ENCODE results near the gene GSTP1.
"Not testable (repeated sequence)": the region's sequence is repeated elsewhere in the genome, so short reads cannot be mapped to it uniquely, and the experiment has no call there.

Gene GSTP1

DNA sequence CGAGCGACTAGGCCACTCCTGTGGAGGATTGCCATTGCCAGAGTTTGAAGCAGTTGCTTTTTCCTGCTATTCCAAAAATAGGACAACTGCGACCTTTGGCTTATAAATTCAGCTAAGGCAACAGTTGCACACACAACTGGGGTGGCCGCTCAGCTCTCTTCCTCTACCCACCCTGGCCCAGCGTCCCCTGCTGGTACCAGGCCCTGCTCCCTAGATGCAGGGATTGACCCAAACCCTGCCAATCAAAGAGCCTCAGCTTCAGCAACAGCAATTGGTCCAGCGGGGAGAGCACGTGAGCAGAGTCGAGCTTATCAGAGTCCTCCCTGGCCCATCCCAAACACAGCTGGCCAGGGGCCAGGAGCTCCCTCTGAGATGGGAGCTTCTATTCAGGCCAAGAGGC lies 38.3 kb upstream of the GSTP1 start:
- Histone ChIP-seq H3K36me3 (no peaks in the 10 kb centered on the region), H3K9me3 (no peaks in the 10 kb centered on the region), H3K27me3 (no peaks in the 10 kb centered on the region), H3K4me1 (no peaks in the 10 kb centered on the region), H3K4me3 (ENCODE audit: low read depth, low read length) (no peak overlapping the region)
- peak; percentile 67 for DNase-seq
- TF ChIP-seq, protein P1, sequence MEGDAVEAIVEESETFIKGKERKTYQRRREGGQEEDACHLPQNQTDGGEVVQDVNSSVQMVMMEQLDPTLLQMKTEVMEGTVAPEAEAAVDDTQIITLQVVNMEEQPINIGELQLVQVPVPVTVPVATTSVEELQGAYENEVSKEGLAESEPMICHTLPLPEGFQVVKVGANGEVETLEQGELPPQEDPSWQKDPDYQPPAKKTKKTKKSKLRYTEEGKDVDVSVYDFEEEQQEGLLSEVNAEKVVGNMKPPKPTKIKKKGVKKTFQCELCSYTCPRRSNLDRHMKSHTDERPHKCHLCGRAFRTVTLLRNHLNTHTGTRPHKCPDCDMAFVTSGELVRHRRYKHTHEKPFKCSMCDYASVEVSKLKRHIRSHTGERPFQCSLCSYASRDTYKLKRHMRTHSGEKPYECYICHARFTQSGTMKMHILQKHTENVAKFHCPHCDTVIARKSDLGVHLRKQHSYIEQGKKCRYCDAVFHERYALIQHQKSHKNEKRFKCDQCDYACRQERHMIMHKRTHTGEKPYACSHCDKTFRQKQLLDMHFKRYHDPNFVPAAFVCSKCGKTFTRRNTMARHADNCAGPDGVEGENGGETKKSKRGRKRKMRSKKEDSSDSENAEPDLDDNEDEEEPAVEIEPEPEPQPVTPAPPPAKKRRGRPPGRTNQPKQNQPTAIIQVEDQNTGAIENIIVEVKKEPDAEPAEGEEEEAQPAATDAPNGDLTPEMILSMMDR (IDR thresholded peaks at IDR 0.05; ENCODE audit: low read depth, low read length): peak; percentile 29

DNA sequence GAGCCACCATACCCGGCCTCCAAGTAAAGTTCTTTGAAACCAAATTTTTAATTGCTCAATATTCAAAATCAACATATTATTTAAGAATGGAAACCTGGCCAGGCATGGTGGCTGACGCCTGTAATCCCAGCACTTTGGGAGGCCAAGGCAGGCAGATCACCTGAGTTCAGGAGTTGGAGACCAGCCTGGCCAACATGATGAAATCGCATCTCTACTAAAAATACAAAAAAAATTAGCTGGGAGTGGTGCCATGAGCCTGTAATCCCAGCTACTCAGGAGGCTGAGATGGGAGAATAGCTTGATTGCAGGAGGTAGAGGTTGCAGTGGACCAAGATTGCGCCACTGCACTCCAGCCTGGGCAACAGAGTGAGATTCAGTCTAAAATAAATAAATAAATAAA lies 35.5 kb upstream of the GSTP1 start:
- not testable (repeated sequence) for DNase-seq; H3K4me3 ChIP-seq (ENCODE audit: low read depth, low read length); H3K36me3 ChIP-seq; H3K27me3 ChIP-seq; H3K4me1 ChIP-seq; H3K9me3 ChIP-seq

DNA sequence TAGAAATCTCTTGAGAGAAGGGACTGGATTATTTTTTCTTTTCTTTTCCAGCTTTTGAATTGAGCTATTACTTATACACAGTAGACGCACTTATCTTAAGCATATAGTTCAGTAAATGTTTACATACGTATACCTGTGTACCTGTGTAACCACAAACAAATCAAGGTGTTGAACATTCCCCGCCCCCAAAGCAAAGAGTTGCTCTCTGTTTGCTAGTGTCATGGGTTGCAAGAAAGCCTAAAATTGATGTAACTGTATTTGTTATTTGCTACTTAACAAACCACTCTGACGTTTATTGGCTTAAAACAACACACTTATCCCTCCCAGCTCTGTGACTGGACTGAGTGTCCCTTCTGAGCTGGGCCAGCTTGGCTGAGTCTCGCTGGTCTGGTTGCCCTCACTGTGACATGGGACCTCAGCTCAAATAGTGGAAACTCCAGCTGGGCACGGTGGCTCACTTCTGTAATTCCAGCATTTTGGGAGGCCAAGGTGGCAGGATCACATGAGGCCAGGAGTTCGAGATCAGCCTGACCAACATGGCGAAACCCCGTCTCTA lies 35.0 kb upstream of the GSTP1 start:
- no peak for DNase-seq
- no peaks in the 10 kb centered on the region for H3K36me3 ChIP-seq
- no peaks in the 10 kb centered on the region for H3K4me1 ChIP-seq
- TF ChIP-seq, protein P1 (IDR thresholded peaks at IDR 0.05; ENCODE audit: low read depth, low read length): no peak
- no peaks in the 10 kb centered on the region for H3K27me3 ChIP-seq
- no peaks in the 10 kb centered on the region for H3K9me3 ChIP-seq
- H3K4me3 ChIP-seq (ENCODE audit: low read depth, low read length): no peak overlapping the region

DNA sequence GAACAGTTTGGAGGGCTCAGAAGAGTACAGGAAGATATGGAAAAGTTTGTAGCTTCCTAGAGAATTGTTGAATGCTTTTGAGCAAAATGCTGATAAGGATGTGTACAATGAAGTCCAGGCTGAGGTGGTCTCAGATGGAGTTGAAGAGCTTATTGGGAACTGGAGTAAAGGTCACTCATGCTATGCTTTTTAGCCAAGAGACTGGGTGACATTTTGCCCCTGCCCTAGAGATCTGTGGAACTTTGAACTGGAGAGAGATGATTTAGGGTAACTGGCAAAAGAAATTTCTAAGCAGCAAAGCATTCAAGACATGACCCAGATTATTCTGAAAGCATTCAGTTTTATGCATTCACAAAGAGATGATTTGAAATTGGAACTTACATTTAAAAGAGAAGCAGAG lies 32.5 kb upstream of the GSTP1 start:
- H3K36me3 ChIP-seq: no peaks in the 10 kb centered on the region
- TF ChIP-seq, protein P1 (IDR thresholded peaks at IDR 0.05; ENCODE audit: low read depth, low read length): no peak
- H3K9me3 ChIP-seq: no peaks in the 10 kb centered on the region
- H3K27me3 ChIP-seq: no peaks in the 10 kb centered on the region
- H3K4me3 ChIP-seq (ENCODE audit: low read depth, low read length): no peak overlapping the region
- no peak for DNase-seq
- H3K4me1 ChIP-seq: no peaks in the 10 kb centered on the region

DNA sequence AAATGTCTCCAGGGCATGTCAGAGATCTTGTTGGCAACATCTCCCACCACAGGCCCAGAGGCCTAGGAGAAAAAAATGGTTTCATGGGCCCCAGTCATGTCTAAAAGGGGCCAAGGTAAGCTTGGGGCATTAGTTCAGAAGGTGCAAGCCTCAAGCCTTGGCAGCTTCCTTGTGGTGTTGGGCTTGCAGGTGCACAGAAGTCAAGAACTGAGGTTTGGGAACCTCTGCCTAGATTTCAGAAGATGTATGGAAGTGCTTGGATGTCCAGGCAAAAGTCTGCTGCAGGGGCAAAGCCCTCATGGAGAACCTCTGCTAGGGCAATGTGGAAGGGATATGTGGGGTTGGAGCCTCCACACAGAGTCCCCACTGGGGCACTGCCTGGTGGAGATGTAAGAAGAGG lies 31.9 kb upstream of the GSTP1 start:
- H3K27me3 ChIP-seq; H3K4me1 ChIP-seq; DNase-seq; H3K36me3 ChIP-seq; H3K9me3 ChIP-seq; H3K4me3 ChIP-seq (ENCODE audit: low read depth, low read length): not testable (repeated sequence)

DNA sequence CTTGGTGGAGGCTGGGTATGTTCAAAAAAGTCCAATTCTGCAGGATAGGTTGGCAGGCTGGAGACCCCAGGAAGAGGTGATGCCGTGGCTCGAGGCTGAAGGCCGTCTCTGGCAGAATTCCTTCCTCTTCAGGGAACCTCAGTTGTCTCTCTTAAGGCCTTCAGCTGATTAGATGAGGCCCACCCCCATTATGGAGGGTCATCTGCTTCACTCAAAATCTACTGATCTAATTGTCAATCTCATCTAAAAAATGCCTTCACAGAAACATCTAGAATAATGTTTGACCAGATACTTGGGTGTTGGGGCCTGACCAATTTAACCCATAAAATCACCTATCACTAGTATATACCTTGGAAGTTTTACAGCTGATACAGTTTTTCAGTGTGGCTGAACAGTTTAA lies 27.4 kb upstream of the GSTP1 start:
- Histone ChIP-seq H3K27me3 (no peaks in the 10 kb centered on the region), H3K9me3 (no peaks in the 10 kb centered on the region; the same call in 1 of the 2 replicates), H3K4me3 (ENCODE audit: low read depth, low read length) (no peak overlapping the region), H3K36me3 (no peaks in the 10 kb centered on the region), H3K4me1 (no peaks in the 10 kb centered on the region)
- DNase-seq: no peak
- TF ChIP-seq, protein P1 (IDR thresholded peaks at IDR 0.05; ENCODE audit: low read depth, low read length): no peak

DNA sequence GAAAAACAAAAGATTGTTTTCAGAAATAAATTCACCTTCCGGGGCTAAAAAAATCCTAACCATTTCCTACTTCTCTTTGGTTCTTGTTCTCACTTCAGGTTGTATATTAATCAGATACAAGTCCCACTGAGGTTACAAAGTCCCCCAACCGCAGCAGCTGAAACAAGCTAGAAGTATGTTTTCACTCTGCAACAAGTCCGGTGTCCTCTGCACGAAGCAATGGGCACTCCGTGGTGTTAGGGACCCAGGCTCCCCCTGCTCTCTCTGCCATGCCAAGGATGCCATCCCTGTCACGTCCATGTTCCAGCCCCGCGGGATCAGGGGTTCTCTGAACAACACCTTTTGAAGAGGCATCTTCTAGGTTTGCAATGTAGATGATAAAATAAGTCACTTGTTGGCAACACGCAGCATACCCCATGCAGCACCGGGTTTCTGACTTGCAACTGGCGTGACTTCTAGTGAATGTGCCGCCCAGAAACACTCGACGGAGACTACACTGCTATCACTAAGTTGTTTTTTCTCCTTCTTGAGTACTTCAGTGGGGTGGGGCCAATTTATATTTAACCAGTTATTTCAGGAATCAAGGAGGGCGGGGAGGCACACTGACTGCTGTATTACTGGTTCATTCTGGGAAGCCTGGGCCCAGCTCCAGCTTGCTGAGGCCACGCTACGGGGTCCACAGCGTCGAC lies 25.4 kb upstream of the GSTP1 start:
- Histone ChIP-seq H3K4me1 (no peaks in the 10 kb centered on the region), H3K4me3 (ENCODE audit: low read depth, low read length) (no peak overlapping the region), H3K36me3 (no peaks in the 10 kb centered on the region), H3K27me3 (no peaks in the 10 kb centered on the region), H3K9me3 (no peaks in the 10 kb centered on the region; the same call in 1 of the 2 replicates)
- TF ChIP-seq, protein P1 (IDR thresholded peaks at IDR 0.05; ENCODE audit: low read depth, low read length): no peak
- no peak for DNase-seq
